Right renal pelvis (tissue), 4 donors: Measurements from ENCODE around the gene CUX1. TPM values are rescaled to one million over a fixed set of nuclear protein-coding genes. Genes with fewer than 3 reads are reported as not detected.

Experiments used
- DNase-seq, 4 donors: peaks; one replicate each; pipeline ENCODE4 v3.0.0-alpha.2; 2013; ENCODE audit warnings: low read depth in 4 of 4, low spot score in 3 of 4, missing footprints in 1 of 4
- polyA plus RNA-seq, 4 donors: library from polyadenylated mRNA; unstranded; fragments of 120-200 nt; gene quantifications; one replicate each; pipeline ENCODE4 v1.2.1, GENCODE V29; 2013; ENCODE audit not compliant: insufficient read length in 4 of 4

CUX1 gene
- polyA plus RNA-seq, 4 donors: 93.0 to 111 (median 107) TPM

GRCh38 chr7:102061354-102061945 lies 244.0 kb downstream of the CUX1 start:
- no peak for DNase-seq

- DNase-seq: no peak
These were observed 244.6 kb downstream of the CUX1 start for GRCh38 chr7:102061981-102062390.

DNA sequence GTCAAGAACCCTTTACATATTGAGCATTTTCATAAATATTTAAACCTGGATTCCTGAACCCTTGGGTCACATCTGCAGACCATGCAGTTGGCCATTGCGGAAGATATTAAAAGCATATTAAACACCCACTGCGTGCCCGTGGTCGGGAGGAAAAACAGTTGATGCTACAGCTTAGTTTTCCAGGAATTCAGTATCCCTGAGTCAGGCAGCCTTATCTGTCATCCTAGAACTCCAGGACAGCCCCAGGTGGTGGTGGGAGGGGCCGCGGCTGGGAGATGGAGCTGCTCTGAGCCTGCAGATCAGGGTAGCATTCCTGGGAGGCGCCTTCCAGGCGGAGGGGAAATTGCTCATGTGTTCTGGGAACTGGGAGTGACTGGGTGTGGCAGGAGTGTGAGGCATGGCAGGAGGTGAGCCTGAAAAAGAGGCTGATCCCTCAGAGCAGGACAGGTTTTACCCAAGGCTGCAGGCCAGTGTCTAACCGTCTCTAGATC lies 246.3 kb downstream of the CUX1 start:
- DNase-seq: no peak

DNA sequence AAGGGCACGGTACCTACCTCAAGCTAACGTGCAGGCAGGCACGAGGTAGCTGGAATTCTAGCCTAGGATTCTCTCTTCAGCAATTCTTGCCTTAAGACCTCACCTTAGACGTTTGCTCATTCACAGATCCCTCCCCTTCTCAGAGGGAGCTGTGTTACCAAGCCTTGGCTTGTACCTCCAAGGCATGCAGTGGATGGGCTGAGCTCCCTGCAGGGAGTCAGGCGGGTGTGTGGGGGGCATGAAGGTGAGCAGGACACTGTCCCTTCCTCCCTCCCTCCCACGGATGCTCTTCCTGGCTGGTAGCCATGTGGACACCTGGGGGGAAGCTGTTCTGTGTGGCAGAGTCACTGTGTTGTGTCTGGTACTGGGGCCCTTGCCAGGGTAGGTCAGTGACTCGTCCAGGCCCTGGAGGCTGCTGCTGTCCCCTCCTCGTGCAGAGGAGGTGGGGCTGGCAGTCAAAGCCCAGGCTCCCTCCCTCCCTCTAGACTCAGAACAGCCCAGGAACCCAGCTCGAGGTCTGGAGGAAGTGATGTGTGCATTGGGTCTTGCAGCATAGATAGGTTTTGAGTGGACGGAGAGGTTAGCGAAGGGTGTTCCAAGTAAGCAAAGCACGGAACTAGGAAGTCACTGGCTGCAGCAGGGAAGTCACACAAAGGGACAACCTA lies 247.1 kb downstream of the CUX1 start:
- no peak for DNase-seq

GRCh38 chr7:102065226-102065625 lies 247.8 kb downstream of the CUX1 start:
- no peak for DNase-seq

DNA sequence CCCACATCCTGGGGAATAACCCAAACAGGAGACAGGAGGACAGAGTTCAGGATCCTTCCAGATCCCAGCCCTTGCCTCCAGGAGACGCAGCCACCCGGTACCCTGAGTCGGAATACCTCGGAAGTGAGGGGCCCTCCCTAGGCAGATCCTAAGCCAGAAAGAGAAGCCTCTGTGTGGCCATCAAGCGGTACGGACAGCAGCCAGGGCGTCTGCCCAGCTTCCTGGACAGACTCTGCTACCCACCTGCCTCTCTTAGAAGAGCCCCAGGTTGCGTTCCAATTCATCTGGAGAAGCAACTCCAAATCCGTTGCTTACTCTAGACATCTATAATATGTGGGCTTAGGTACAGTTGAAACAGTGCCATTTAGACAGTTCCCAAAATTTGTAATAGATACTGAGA lies 249.1 kb downstream of the CUX1 start:
- DNase-seq: no peak

- no peak for DNase-seq
These were observed 251.4 kb downstream of the CUX1 start for GRCh38 chr7:102068846-102069245.

- no peak for DNase-seq
These were observed 252.7 kb downstream of the CUX1 start for GRCh38 chr7:102069931-102070629.

- no peak for DNase-seq
These were observed 254.6 kb downstream of the CUX1 start for GRCh38 chr7:102072003-102072402.

GRCh38 chr7:102072636-102073209 lies 255.3 kb downstream of the CUX1 start:
- no peak for DNase-seq

DNA sequence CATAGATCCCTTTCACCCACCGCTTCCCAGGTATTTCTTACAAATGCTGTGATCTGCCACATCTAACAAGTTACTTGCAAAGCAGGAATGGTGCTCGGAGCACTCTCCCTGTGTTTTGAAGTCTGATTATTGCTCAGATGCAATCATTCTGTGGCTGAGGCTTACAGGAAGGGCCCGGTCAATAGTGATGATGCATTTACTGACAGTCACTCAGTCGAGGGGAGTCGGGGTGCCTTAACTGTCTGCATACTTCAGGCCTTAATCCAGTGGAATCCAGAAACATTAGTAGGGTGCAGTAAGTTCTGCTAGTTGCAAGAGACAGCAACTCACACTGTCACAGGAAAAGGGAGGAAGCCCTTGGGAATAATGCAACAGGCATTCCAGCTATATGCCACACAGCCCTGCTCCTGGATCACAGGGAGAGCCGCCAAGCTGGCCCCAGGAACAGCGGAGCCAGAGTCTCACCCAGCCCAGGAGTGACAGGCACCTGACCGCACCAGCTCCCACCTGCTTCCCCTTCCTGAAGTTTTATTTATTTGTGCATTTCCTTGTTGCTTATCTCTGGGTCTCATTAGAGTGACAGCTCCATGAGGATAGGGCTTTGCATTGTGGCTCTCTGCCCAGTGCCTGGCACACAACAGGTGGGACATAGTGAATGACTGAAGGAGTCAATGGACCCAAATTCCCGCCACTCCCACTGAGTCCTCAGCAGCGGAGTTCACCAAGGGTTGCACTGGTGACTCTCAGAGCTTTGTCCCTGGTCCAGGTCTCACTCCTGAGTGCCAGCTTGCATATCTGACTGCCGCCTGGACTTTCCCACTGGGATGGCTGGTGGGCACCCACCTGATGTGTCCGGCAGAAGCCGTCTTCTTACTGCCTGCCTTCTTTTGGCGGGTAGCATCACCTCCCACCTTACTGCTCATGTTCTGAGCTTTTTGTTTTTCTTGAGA lies 256.8 kb downstream of the CUX1 start:
- no peak for DNase-seq

DNA sequence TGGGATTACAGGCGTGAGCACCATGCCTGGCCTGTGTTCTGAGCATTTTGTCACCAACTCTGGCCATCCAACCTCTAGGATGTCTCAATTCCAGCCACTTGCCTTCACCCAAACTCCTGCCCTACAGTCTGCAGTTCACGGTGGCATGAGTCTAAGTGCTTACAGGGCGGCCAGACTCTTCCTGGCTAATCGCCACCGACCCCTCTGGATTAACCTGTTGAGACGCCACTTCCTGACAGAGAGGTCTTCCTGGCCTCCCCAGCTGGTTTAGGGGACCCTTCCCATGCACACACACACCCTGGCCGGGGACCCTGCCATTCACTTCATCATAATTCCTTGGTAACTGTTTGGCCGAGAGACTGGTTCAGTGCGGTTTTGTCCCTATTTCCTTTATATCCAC lies 257.7 kb downstream of the CUX1 start:
- no peak for DNase-seq

GRCh38 chr7:102075553-102076135 lies 258.2 kb downstream of the CUX1 start:
- no peak for DNase-seq

DNA sequence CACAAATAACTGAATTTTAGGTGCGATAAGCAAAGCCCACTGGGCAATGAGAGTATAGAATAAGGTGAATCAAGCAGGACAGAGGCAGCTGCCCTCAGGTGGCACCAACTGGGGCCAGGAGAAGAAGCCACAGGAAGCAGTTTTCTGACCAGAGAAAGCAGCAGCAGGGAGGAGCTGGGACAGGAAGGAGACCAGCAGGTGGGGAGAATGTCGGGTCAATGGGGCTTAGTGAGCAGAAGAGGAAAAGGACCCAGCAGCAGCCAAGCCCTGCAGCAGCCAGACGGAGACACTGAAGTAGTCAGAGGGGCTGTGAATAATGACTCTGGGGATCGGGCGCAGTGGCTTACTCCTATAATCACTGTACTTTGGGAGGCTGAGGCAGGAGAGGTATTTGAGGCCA lies 259.7 kb downstream of the CUX1 start:
- no peak for DNase-seq

GRCh38 chr7:102079140-102080018 lies 262.0 kb downstream of the CUX1 start:
- no peak for DNase-seq

GRCh38 chr7:102080019-102080433 lies 262.6 kb downstream of the CUX1 start:
- no peak for DNase-seq

GRCh38 chr7:102080434-102081243 lies 263.2 kb downstream of the CUX1 start:
- DNase-seq: no peak

DNA sequence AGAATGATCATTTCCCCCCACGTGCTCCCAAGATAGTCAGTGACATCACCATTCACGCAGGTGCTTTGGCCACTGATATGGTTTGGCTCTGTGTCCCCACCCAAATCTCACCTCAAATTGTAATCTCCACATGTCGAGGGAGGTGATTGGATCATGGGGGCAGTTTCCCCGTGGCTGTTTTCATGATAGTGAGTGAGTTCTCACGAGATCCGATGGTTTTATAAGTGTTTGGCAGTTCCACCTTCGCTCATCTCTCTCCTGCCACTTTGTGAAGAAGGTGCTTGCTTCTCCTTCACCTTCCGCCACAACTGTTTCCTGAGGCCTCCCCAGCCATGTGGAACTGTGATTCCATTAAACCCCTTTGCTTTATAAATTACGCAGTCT lies 263.8 kb downstream of the CUX1 start:
- no peak for DNase-seq
